Erythroblast (primary cell): Measurements from ENCODE around the gene ZNF655.

Experiments used
- GATA1 ChIP-seq: IDR thresholded peaks from 2 replicates; pipeline ENCODE4 v1.6.1; 2011; ENCODE audit warnings: low read depth, mild to moderate bottlenecking, control low read depth, low read length, moderate library complexity
- POLR2A ChIP-seq: IDR thresholded peaks from 2 replicates; pipeline ENCODE4 v1.6.1; 2011; ENCODE audit warnings: mild to moderate bottlenecking, low read length

GRCh38 chr7:99619571-99620130 is 61.2 kb downstream of the ZNF655 start:
- TF ChIP-seq POLR2A (no peak), GATA1 (no peak)
